HepG2 (cell line): ENCODE data around the gene LRRN4CL. TPM values are rescaled to one million over a fixed set of nuclear protein-coding genes. Genes with fewer than 3 reads are reported as not detected.

Source experiments
- ARID5B ChIP-seq: IDR thresholded peaks from 2 replicates; pipeline ENCODE4 v1.4.0; 2020; ENCODE audit warnings: mild to moderate bottlenecking, missing genetic modification reagents
- CBFB ChIP-seq: sonication (generic); formaldehyde crosslinking; IDR thresholded peaks from 2 replicates; pipeline ENCODE4 v1.4.0; 2020; ENCODE audit warnings: missing genetic modification reagents
- GFI1 ChIP-seq: sonication (generic); formaldehyde crosslinking; IDR thresholded peaks from 2 replicates; pipeline ENCODE4 v1.5.0; 2020; ENCODE audit warnings: missing genetic modification reagents, mild to moderate bottlenecking, borderline replicate concordance
- NCOA5 ChIP-seq: sonication (generic); formaldehyde crosslinking; IDR thresholded peaks from 2 replicates; pipeline ENCODE4 v1.4.0; 2020; ENCODE audit warnings: missing genetic modification reagents
- NFAT5 ChIP-seq: sonication (generic); formaldehyde crosslinking; IDR thresholded peaks from 2 replicates; pipeline ENCODE4 v1.4.0; 2020; ENCODE audit warnings: missing genetic modification reagents
- SNAPC5 ChIP-seq: sonication (generic); formaldehyde crosslinking; IDR thresholded peaks from 2 replicates; pipeline ENCODE4 v1.8.1; 2023; ENCODE audit warnings: mild to moderate bottlenecking, missing genetic modification reagents, borderline replicate concordance
- SOX6 ChIP-seq, 2 experiments: fragments of 450-650 bp in 1 of 2; sonication (generic) in 1 of 2; formaldehyde crosslinking in 1 of 2; IDR thresholded peaks; 2 replicates each; pipeline versions ENCODE4 v1.4.0 to v1.6.1; 2017 to 2020; ENCODE audit warnings: antibody characterized with exemption in 1 of 2, mild to moderate bottlenecking in 1 of 2, missing genetic modification reagents in 1 of 2
- TERF1 ChIP-seq: sonication (generic); formaldehyde crosslinking; IDR thresholded peaks from 2 replicates; pipeline ENCODE4 v1.8.0; 2022; ENCODE audit warnings: mild to moderate bottlenecking, missing genetic modification reagents, moderate library complexity
- TFDP2 ChIP-seq: sonication (generic); formaldehyde crosslinking; IDR thresholded peaks from 2 replicates; pipeline ENCODE4 v1.4.0; 2020; ENCODE audit warnings: missing genetic modification reagents
- UBTF ChIP-seq: sonication (generic); formaldehyde crosslinking; IDR thresholded peaks from 2 replicates; pipeline ENCODE4 v1.4.0; 2020; ENCODE audit warnings: mild to moderate bottlenecking, missing genetic modification reagents
- ZNF362 ChIP-seq: sonication (generic); formaldehyde crosslinking; IDR thresholded peaks from 2 replicates; pipeline ENCODE4 v1.4.0; 2020; ENCODE audit warnings: missing genetic modification reagents, mild to moderate bottlenecking, borderline replicate concordance
- polyA plus RNA-seq, 8 experiments: library from polyadenylated mRNA; depleted of rRNA in 3 of 8; stranded (reverse) in 7 of 8; unstranded in 1 of 8; fragments of >200 nt; fragmentation: Illumina TruSeq in 4 of 8; extraction: Trizol in 4 of 8; gene quantifications; 2 replicates each; pipeline versions ENCODE4 v1.2.1 to v1.2.3, GENCODE V29; 2011 to 2016; ENCODE audit warnings: low read depth in 4 of 8, missing spikeins in 1 of 8, mixed read lengths in 1 of 8; ENCODE audit not compliant: insufficient read depth in 1 of 8
- total RNA-seq, 5 experiments: library from RNA; depleted of rRNA; stranded (reverse); fragments of >200 nt; fragmentation: Illumina TruSeq; extraction: Trizol; gene quantifications; 2 replicates each; pipeline ENCODE4 v1.2.3, GENCODE V29; 2016; ENCODE audit warnings: low read depth in 1 of 5

Gene LRRN4CL
- total and polyA plus RNA-seq, 2 of the 13 experiments (the other 11 are each of a cell fraction or from before 2014, with no cell fraction given), result 0.11 TPM; not detected in 1

- TF ChIP-seq NFAT5 (CRISPR knock-in tag) (peak; percentile 95; the same call in 1 of the 2 replicates), GFI1 (CRISPR knock-in tag) (no peak), TERF1 (CRISPR knock-in tag) (peak; percentile 91), CBFB (peak; percentile 89), SNAPC5 (CRISPR knock-in tag) (peak; percentile 97), NCOA5 (no peak), ARID5B (CRISPR knock-in tag) (no peak), UBTF (CRISPR knock-in tag) (peak; percentile 51), TFDP2 (peak; percentile 97), ZNF362 (CRISPR knock-in tag) (no peak), SOX6 (IDR thresholded peaks at IDR 0.05) (no peak), SOX6 (CRISPR knock-in tag; IDR thresholded peaks at IDR 0.05) (peak; percentile 19; the same call in 1 of the 2 replicates)
Observed at GRCh38 chr11:62727165-62727871, 38.0 kb upstream of the LRRN4CL start, which contains the start of gene HNRNPUL2 (continued).
